Measurements from ENCODE around the gene MAPKAP1. TPM values are rescaled to one million over a fixed set of nuclear protein-coding genes. Genes with fewer than 3 reads are reported as not detected.

The MAPKAP1 gene
- total RNA-seq, 2 donors from 2014 or later: 73.4 to 81.5 TPM

- Histone ChIP-seq H3K36me3 (peaks cover 8% of the 10 kb centered on the region), H3K27ac (no peak overlapping the region), H3K4me3 (no peak overlapping the region), H3K4me1 (ENCODE audit: control insufficient read depth in 1 of 2, low read depth in 2 of 2) (no peaks in the 10 kb centered on the region), H3K27me3 (replicated peaks; ENCODE audit: insufficient read depth) (no peaks in the 10 kb centered on the region), H3K9me3 (no peaks in the 10 kb centered on the region)
- no peak for DNase-seq (ENCODE audit: low spot score)
- ATAC-seq (ENCODE audit: insufficient number of reproducible peaks, low FRiP score, low read depth): no peak
- no peak for TF ChIP-seq CTCF (IDR thresholded peaks at IDR 0.05)
Observed at GRCh38 chr9:125440411-125440810, 266.6 kb downstream of the MAPKAP1 start.

- no peak overlapping the region for H3K4me3 ChIP-seq
- ATAC-seq (ENCODE audit: insufficient number of reproducible peaks, low FRiP score, low read depth) (no peak), DNase-seq (ENCODE audit: low spot score) (no peak)
- no peak overlapping the region for H3K27ac ChIP-seq
- H3K36me3 ChIP-seq: peaks cover 8% of the 10 kb centered on the region
- H3K27me3 ChIP-seq (replicated peaks; ENCODE audit: insufficient read depth): no peaks in the 10 kb centered on the region
- H3K9me3 ChIP-seq: no peaks in the 10 kb centered on the region
- H3K4me1 ChIP-seq (ENCODE audit: control insufficient read depth in 1 of 2, low read depth in 2 of 2): no peaks in the 10 kb centered on the region
- no peak for TF ChIP-seq CTCF (IDR thresholded peaks at IDR 0.05)
Observed at GRCh38 chr9:125439434-125440272, 267.4 kb downstream of the MAPKAP1 start.

GRCh38 chr9:125438506-125439433 is 268.2 kb downstream of the MAPKAP1 start:
- TF ChIP-seq CTCF (IDR thresholded peaks at IDR 0.05): no peak
- H3K4me3 ChIP-seq: no peak overlapping the region
- H3K9me3 ChIP-seq: no peaks in the 10 kb centered on the region
- ATAC-seq (ENCODE audit: insufficient number of reproducible peaks, low FRiP score, low read depth): no peak
- DNase-seq (ENCODE audit: low spot score): no peak
- peaks cover 1% of the 10 kb centered on the region for H3K36me3 ChIP-seq
- H3K4me1 ChIP-seq (ENCODE audit: control insufficient read depth in 1 of 2, low read depth in 2 of 2): no peaks in the 10 kb centered on the region
- H3K27me3 ChIP-seq (replicated peaks; ENCODE audit: insufficient read depth): no peaks in the 10 kb centered on the region
- H3K27ac ChIP-seq: no peak overlapping the region

DNA sequence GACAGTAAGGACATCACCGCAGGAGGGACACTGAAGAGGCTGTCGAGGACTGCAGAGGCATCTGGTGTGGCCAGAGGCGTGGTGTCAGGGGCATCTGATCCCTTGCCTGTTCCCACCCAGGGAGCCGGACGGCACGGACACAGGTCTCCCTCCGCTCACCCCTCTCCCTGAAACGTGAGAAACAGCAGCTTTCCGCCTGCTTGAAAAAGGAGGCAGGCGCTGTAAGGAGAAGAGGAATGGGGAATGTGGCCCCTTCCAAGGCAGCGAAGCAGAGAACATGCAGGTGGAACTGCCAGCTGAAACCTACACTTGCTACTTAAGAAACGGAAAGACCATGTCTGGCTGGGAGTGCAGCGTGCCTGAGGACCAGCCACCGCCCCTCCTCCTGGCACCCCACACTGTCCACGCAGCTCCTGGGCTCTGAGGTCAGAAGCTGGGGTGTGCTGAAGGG is 269.2 kb downstream of the MAPKAP1 start:
- Histone ChIP-seq H3K4me3 (no peak overlapping the region), H3K27ac (no peak overlapping the region), H3K9me3 (no peaks in the 10 kb centered on the region), H3K36me3 (no peaks in the 10 kb centered on the region), H3K27me3 (replicated peaks; ENCODE audit: insufficient read depth) (no peaks in the 10 kb centered on the region), H3K4me1 (ENCODE audit: control insufficient read depth in 1 of 2, low read depth in 2 of 2) (no peaks in the 10 kb centered on the region)
- TF ChIP-seq CTCF (IDR thresholded peaks at IDR 0.05): no peak
- no peak for ATAC-seq (ENCODE audit: insufficient number of reproducible peaks, low FRiP score, low read depth)
- no peak for DNase-seq (ENCODE audit: low spot score)

All from thoracic aorta (tissue), 2 donors.